Keratinocyte (primary cell): Measurements from ENCODE around the gene PALMD.

Experiments used
- CTCF ChIP-seq, 3 experiments: IDR thresholded peaks in 1 of 3; conservative IDR thresholded peaks in 1 of 3; optimal IDR thresholded peaks in 1 of 3; 2 replicates in 2 of 3; 3 replicates in 1 of 3; pipeline versions ENCODE3 to v1.5.1; 2011; ENCODE audit warnings: low read length in 3 of 3, mild to moderate bottlenecking in 3 of 3, moderate library complexity in 2 of 3, control low read depth in 1 of 3, inconsistent platforms in 1 of 3; ENCODE audit not compliant: insufficient read depth in 2 of 3; ENCODE audit errors: extremely low read depth in 1 of 3
- EZH2 ChIP-seq: IDR thresholded peaks from one replicate; pipeline ENCODE4 v1.6.1; 2012; ENCODE audit warnings: inconsistent platforms, mild to moderate bottlenecking, low read length, moderate library complexity

- TF ChIP-seq CTCF (optimal IDR thresholded peaks at IDR 0.05 in 1 of 3, IDR thresholded peaks at IDR 0.05 in 1 of 3, conservative IDR thresholded peaks at IDR 0.05 in 1 of 3; ENCODE audit: extremely low read depth in 1 of 3, insufficient read depth in 2 of 3, low read length in 3 of 3): no peak
- no peak for TF ChIP-seq EZH2
Observed at GRCh38 chr1:99675994-99676393, 30.1 kb downstream of the PALMD start.
